ENCODE measurements around the gene DVL2.

- TF ChIP-seq EZH2 (IDR thresholded peaks at IDR 0.05; ENCODE audit: borderline replicate concordance, low read length), result no peak
- TF ChIP-seq, protein P1, sequence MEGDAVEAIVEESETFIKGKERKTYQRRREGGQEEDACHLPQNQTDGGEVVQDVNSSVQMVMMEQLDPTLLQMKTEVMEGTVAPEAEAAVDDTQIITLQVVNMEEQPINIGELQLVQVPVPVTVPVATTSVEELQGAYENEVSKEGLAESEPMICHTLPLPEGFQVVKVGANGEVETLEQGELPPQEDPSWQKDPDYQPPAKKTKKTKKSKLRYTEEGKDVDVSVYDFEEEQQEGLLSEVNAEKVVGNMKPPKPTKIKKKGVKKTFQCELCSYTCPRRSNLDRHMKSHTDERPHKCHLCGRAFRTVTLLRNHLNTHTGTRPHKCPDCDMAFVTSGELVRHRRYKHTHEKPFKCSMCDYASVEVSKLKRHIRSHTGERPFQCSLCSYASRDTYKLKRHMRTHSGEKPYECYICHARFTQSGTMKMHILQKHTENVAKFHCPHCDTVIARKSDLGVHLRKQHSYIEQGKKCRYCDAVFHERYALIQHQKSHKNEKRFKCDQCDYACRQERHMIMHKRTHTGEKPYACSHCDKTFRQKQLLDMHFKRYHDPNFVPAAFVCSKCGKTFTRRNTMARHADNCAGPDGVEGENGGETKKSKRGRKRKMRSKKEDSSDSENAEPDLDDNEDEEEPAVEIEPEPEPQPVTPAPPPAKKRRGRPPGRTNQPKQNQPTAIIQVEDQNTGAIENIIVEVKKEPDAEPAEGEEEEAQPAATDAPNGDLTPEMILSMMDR (IDR thresholded peaks at IDR 0.05; ENCODE audit: low read length), result no peak; the same call in 1 of the 2 replicates
Measured at GRCh38 chr17:7242717-7243452, 8.6 kb upstream of the DVL2 start.

All from OCI-LY1 (cell line).